OCI-LY1 (cell line): ENCODE measurements around the gene STRN4.

Experiments
- CTCF ChIP-seq: fragments of 200-600 bp; sonication (generic), shearing (Covaris generic); IDR thresholded peaks from 2 replicates; pipeline ENCODE4 v1.5.1; 2017; ENCODE audit warnings: mild to moderate bottlenecking, antibody characterized with exemption, low read length, moderate library complexity, mixed read lengths
- EZH2 ChIP-seq: fragments of 200-600 bp; sonication (generic), shearing (Covaris generic); IDR thresholded peaks from 2 replicates; pipeline ENCODE4 v1.8.0; 2017; ENCODE audit warnings: borderline replicate concordance, mixed run types, mild to moderate bottlenecking, antibody characterized with exemption, low read length, moderate library complexity, mixed read lengths

DNA sequence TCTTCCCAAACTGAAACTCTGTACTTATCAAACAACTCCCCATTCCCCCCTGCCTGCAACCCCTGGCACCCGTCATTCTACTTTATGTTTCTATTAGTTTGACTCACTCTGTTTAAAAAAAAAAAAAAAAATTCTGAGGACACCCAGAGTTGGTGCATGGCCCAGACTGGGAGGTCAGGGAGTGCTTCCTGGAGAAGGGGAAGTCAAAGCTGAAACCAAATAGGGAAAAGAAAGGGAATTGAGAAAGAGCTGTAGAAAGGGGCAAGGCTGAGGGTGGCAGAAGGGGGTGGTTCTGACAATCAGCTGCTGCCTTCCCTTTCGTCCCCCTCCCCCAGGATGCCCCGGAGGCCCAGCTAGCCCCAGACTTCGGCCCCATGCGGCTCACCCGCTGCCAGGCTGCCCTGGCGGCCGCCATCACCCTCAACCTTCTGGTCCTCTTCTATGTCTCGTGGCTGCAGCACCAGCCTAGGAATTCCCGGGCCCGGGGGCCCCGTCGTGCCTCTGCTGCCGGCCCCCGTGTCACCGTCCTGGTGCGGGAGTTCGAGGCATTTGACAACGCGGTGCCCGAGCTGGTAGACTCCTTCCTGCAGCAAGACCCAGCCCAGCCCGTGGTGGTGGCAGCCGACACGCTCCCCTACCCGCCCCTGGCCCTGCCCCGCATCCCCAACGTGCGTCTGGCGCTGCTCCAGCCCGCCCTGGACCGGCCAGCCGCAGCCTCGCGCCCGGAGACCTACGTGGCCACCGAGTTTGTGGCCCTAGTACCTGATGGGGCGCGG lies 9.0 kb upstream of the STRN4 start:
- TF ChIP-seq CTCF (no peak), EZH2 (no peak)
